Smooth muscle cell (in vitro differentiated cells): ENCODE measurements around the gene TARDBP. TPM values are rescaled to one million over a fixed set of nuclear protein-coding genes. Genes with fewer than 3 reads are reported as not detected.

Experiments used
- DNase-seq: peaks from one replicate; lab custom pipeline; 2025; ENCODE audit not compliant: unreplicated experiment; lab: John Stamatoyannopoulos, UW
- H2AFZ ChIP-seq: fragments of 200-600 bp; sonication (generic); 2 replicates; pipeline ENCODE4 v1.6.0; 2016; ENCODE audit warnings: antibody characterized with exemption, low read depth, mild to moderate bottlenecking
- H3F3A ChIP-seq: fragments of 200-600 bp; sonication (generic); 2 replicates; pipeline ENCODE4 v1.6.0; 2017; ENCODE audit warnings: antibody characterized with exemption, low read depth
- H3K27ac ChIP-seq: fragments of 200-600 bp; sonication (generic); 2 replicates; pipeline ENCODE4 v1.5.1; 2016; ENCODE audit warnings: low read depth, mild to moderate bottlenecking
- H3K27me3 ChIP-seq: fragments of 200-600 bp; sonication (generic); 2 replicates; pipeline ENCODE4 v1.6.1; 2016; ENCODE audit warnings: low read depth, mild to moderate bottlenecking
- H3K36me3 ChIP-seq: fragments of 200-600 bp; sonication (generic); 2 replicates; pipeline ENCODE4 v1.5.1; 2016; ENCODE audit warnings: low read depth
- H3K4me1 ChIP-seq: fragments of 200-600 bp; sonication (generic); 2 replicates; pipeline ENCODE4 v1.5.1; 2016; ENCODE audit warnings: low read depth
- H3K4me2 ChIP-seq: fragments of 200-600 bp; sonication (generic); 2 replicates; pipeline ENCODE4 v1.6.0; 2016; ENCODE audit warnings: mild to moderate bottlenecking
- H3K4me3 ChIP-seq: fragments of 200-600 bp; sonication (generic); 2 replicates; pipeline ENCODE4 v1.5.1; 2016; ENCODE audit warnings: mild to moderate bottlenecking
- H3K79me2 ChIP-seq: fragments of 200-600 bp; sonication (generic); 2 replicates; pipeline ENCODE4 v1.6.0; 2016; ENCODE audit warnings: low read depth, mild to moderate bottlenecking
- H3K9ac ChIP-seq: fragments of 200-600 bp; sonication (generic); 2 replicates; pipeline ENCODE4 v1.6.0; 2016; ENCODE audit warnings: low read depth
- H3K9me3 ChIP-seq: fragments of 200-600 bp; sonication (generic); replicated peaks from 2 replicates; pipeline ENCODE4 v1.5.1; 2016; ENCODE audit warnings: low read depth
- H4K20me1 ChIP-seq: fragments of 200-600 bp; sonication (generic); 2 replicates; pipeline ENCODE4 v1.6.0; 2016; ENCODE audit warnings: low read depth
- CTCF ChIP-seq: fragments of 200-600 bp; sonication (generic); IDR thresholded peaks from 2 replicates; pipeline ENCODE4 v1.5.1; 2017; ENCODE audit warnings: borderline replicate concordance, mild to moderate bottlenecking, antibody characterized with exemption; ENCODE audit not compliant: insufficient read depth, poor library complexity, severe bottlenecking
- WGBS: methylation state at CpG from one replicate; pipeline ENCODE4 v1.1.7; 2016; ENCODE audit warnings: low lambda C conversion rate; 5-methylcytosine and 5-hydroxymethylcytosine counted together
- polyA plus RNA-seq: library from polyadenylated mRNA; unstranded; fragments of >200 nt; fragmentation: Nextera tagmentation; extraction: Ambion mirVana; gene quantifications from 2 replicates; pipeline ENCODE4 v1.2.1, GENCODE V29; 2016
- total RNA-seq: library from RNA; depleted of rRNA; stranded (reverse); fragments of >200 nt; gene quantifications from 2 replicates; pipeline ENCODE4 v1.2.3, GENCODE V29; 2014

TARDBP gene
- total and polyA plus RNA-seq, 2 experiments from 2014 or later: 90.6 to 105 TPM

GRCh38 chr1:11059155-11059967, 46.9 kb downstream of the TARDBP start:
- 2% methylated on average over 45 of the region's 72 CpGs for WGBS
- Histone ChIP-seq H3K4me3 (peak overlapping the region; percentile 91), H3F3A (peaks cover 9% of the 10 kb centered on the region), H3K4me1 (peaks cover 12% of the 10 kb centered on the region), H3K9me3 (no peaks in the 10 kb centered on the region), H3K27ac (no peak overlapping the region), H2AFZ (peak overlapping the region; percentile 81), H3K36me3 (no peaks in the 10 kb centered on the region), H3K79me2 (peaks cover 26% of the 10 kb centered on the region), H3K27me3 (no peaks in the 10 kb centered on the region), H3K4me2 (peak overlapping the region; percentile 99), H4K20me1 (no peaks in the 10 kb centered on the region), H3K9ac (peak overlapping the region; percentile 62)
- TF ChIP-seq CTCF: no peak
- no peak for DNase-seq

- peak; percentile 61 for DNase-seq
- Histone ChIP-seq H3K27me3 (no peaks in the 10 kb centered on the region), H3K9me3 (no peaks in the 10 kb centered on the region), H2AFZ (peak within 1 kb of the TSS; percentile 81), H3K9ac (peak within 1 kb of the TSS; percentile 62), H3K36me3 (no peaks in the 10 kb centered on the region), H3K27ac (peak within 1 kb of the TSS; percentile 14), H3K4me3 (peak within 1 kb of the TSS; percentile 91), H3K79me2 (peaks cover 26% of the 10 kb centered on the region), H3K4me1 (peaks cover 12% of the 10 kb centered on the region), H4K20me1 (no peaks in the 10 kb centered on the region), H3K4me2 (peak within 1 kb of the TSS; percentile 99), H3F3A (peaks cover 9% of the 10 kb centered on the region)
- under 1% methylated on average over 34 of the region's 83 CpGs for WGBS
- peak; percentile 18 for TF ChIP-seq CTCF
Measured at GRCh38 chr1:11059968-11060830, 47.7 kb downstream of the TARDBP start, which contains the start of gene SRM. TSS of gene SRM (minus strand) at chr1:11060018. CDS start at chr1:11059943, 75 bp downstream.

- 94% methylated on average over 5 of the region's 5 CpGs for WGBS
- no peak for DNase-seq
- no peak overlapping the region for H2AFZ ChIP-seq
- H3K27ac ChIP-seq: no peak overlapping the region
- TF ChIP-seq CTCF: no peak
- peaks cover 12% of the 10 kb centered on the region for H3K4me1 ChIP-seq
- H3K9me3 ChIP-seq: no peaks in the 10 kb centered on the region
- no peak overlapping the region for H3K4me3 ChIP-seq
- peaks cover 9% of the 10 kb centered on the region for H3F3A ChIP-seq
- peaks cover 5% of the 10 kb centered on the region for H3K36me3 ChIP-seq
- H3K9ac ChIP-seq: no peak overlapping the region
- peaks cover 26% of the 10 kb centered on the region for H3K79me2 ChIP-seq
- no peaks in the 10 kb centered on the region for H4K20me1 ChIP-seq
- H3K27me3 ChIP-seq: no peaks in the 10 kb centered on the region
- no peak overlapping the region for H3K4me2 ChIP-seq
Measured at GRCh38 chr1:11061652-11062365, 49.4 kb downstream of the TARDBP start.
